HG02678 (cell line): Measurements from ENCODE around the gene PRKN.

ENCODE experiments used
- ATAC-seq: cut with Tn5 transposase; IDR thresholded peaks from one replicate; pipeline ENCODE4 v1.9.1; 2021; ENCODE audit warnings: mild to moderate bottlenecking, moderate library complexity; ENCODE audit not compliant: unreplicated experiment

PRKN gene

GRCh38 chr6:162331911-162332310 lies 395.7 kb downstream of the PRKN start:
- ATAC-seq, result no peak

- ATAC-seq, result no peak
These were observed 401.7 kb downstream of the PRKN start for GRCh38 chr6:162325826-162326225.

- ATAC-seq, result no peak
These were observed 402.5 kb downstream of the PRKN start for GRCh38 chr6:162325051-162325450.

GRCh38 chr6:162315291-162315690 lies 412.3 kb downstream of the PRKN start:
- ATAC-seq, result no peak

- ATAC-seq, result no peak
These were observed 413.5 kb downstream of the PRKN start for GRCh38 chr6:162313922-162314660.

- no peak for ATAC-seq
These were observed 419.7 kb downstream of the PRKN start for GRCh38 chr6:162307865-162308264.

- no peak for ATAC-seq
These were observed 420.9 kb downstream of the PRKN start for GRCh38 chr6:162306616-162307015.

GRCh38 chr6:162301128-162301527 lies 426.4 kb downstream of the PRKN start:
- no peak for ATAC-seq

GRCh38 chr6:162294029-162294428 lies 433.5 kb downstream of the PRKN start:
- no peak for ATAC-seq

- no peak for ATAC-seq
These were observed 434.7 kb downstream of the PRKN start for GRCh38 chr6:162292915-162293314.

GRCh38 chr6:162290846-162291465 lies 436.6 kb downstream of the PRKN start:
- no peak for ATAC-seq

- ATAC-seq, result no peak
These were observed 437.6 kb downstream of the PRKN start for GRCh38 chr6:162289972-162290371.

- ATAC-seq, result no peak
These were observed 453.6 kb downstream of the PRKN start for GRCh38 chr6:162273986-162274385.

GRCh38 chr6:162271922-162272321 lies 455.6 kb downstream of the PRKN start:
- no peak for ATAC-seq

GRCh38 chr6:162270966-162271365 lies 456.6 kb downstream of the PRKN start:
- ATAC-seq, result no peak

GRCh38 chr6:162267641-162268040 lies 459.9 kb downstream of the PRKN start:
- ATAC-seq, result no peak

GRCh38 chr6:162267126-162267525 lies 460.4 kb downstream of the PRKN start:
- no peak for ATAC-seq

GRCh38 chr6:162264581-162264980 lies 463.0 kb downstream of the PRKN start:
- ATAC-seq, result no peak

- ATAC-seq, result no peak
These were observed 464.9 kb downstream of the PRKN start for GRCh38 chr6:162262466-162263196.

- ATAC-seq, result no peak
These were observed 466.0 kb downstream of the PRKN start for GRCh38 chr6:162261598-162261997.

GRCh38 chr6:162260027-162260426 lies 467.5 kb downstream of the PRKN start:
- no peak for ATAC-seq

GRCh38 chr6:162258647-162259046 lies 468.9 kb downstream of the PRKN start:
- no peak for ATAC-seq
